ENCODE data around the gene VTN. TPM values are rescaled to one million over a fixed set of nuclear protein-coding genes. Genes with fewer than 3 reads are reported as not detected.

The VTN gene
- total RNA-seq, 1 donor from 2014 or later, result 1.3 TPM

DNA sequence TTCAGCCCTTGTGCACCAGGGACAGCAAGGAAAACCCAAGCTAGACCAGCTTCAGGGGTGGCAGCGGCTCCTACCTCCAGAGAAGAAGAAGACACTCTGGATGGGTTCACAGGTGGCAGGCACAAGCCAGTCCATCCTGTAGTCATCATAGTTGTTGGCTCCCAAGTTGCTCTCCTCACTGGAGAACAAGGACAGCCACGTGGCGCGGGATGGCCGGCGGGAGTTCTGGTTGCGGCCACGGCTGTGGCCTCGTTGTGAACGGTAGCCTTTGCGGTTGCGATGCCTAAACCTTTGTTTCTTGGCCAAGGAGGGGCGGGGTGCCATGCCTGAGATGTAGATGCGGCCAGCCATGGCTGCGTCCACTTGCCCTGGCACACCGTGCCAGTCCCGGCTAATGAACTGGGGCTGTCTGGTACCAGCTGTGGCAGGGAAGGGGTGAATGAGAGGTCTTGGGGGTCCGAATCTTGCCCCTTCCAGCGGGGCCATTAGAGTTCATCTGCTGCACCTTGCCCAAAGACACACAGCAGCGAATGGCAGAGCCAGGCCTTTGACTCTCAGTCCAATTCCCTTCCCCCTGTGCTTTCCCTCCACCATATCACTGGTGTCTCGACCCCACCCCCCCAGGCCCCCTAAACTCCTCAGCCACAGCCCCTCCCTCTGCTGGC, 2.3 kb downstream of the VTN start:
- H3K4me3 ChIP-seq, result no peak overlapping the region
- H3K4me1 ChIP-seq, result peaks cover 22% of the 10 kb centered on the region
- H3K27me3 ChIP-seq, result no peaks in the 10 kb centered on the region
- DNase-seq (peak; percentile 57), ATAC-seq (no peak)
- intact Hi-C loops (cut with DNase I), result no loop called here
- H3K36me3 ChIP-seq, result peaks cover 18% of the 10 kb centered on the region
- TF ChIP-seq CTCF (IDR thresholded peaks at IDR 0.05), result no peak
- H3K9me3 ChIP-seq, result no peaks in the 10 kb centered on the region
- H3K27ac ChIP-seq, result no peak overlapping the region

GRCh38 chr17:28366605-28367004, 3.5 kb downstream of the VTN start:
- ATAC-seq (no peak), DNase-seq (no peak)
- Histone ChIP-seq H3K36me3 (peaks cover 30% of the 10 kb centered on the region), H3K4me3 (no peak overlapping the region), H3K27me3 (no peaks in the 10 kb centered on the region), H3K4me1 (peaks cover 13% of the 10 kb centered on the region), H3K27ac (no peak overlapping the region), H3K9me3 (no peaks in the 10 kb centered on the region)
- intact Hi-C loops (cut with DNase I), result no loop called here
- peak; percentile 4 for TF ChIP-seq CTCF (IDR thresholded peaks at IDR 0.05)

DNA sequence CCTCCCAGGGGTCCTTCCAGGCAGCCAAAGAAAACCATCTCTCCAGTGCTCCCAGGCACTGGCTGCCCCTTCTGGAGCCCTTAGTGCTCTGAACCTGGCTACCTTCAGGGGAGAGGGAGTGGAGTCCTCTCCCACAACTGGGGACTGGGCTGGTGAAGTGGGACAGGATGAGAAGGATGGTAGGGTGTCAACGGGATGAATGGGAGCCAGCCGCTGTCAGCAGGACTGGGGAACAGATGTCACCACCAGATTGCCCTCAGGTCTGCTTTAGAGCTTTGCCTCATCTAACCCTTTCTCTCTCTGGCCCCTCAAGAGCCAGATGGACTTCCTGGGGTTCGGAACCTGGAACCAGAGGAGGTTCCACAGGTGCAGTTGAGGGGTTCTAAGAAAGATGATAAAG, 4.6 kb downstream of the VTN start:
- peak; percentile 41 for DNase-seq
- peaks cover 41% of the 10 kb centered on the region for H3K36me3 ChIP-seq
- no peaks in the 10 kb centered on the region for H3K9me3 ChIP-seq
- H3K4me1 ChIP-seq, result peaks cover 6% of the 10 kb centered on the region
- no peaks in the 10 kb centered on the region for H3K27me3 ChIP-seq
- no peak overlapping the region for H3K4me3 ChIP-seq
- no peak for TF ChIP-seq CTCF (IDR thresholded peaks at IDR 0.05)
- no peak for ATAC-seq
- H3K27ac ChIP-seq, result no peak overlapping the region
- intact Hi-C loops (cut with DNase I), result no loop called here

DNA sequence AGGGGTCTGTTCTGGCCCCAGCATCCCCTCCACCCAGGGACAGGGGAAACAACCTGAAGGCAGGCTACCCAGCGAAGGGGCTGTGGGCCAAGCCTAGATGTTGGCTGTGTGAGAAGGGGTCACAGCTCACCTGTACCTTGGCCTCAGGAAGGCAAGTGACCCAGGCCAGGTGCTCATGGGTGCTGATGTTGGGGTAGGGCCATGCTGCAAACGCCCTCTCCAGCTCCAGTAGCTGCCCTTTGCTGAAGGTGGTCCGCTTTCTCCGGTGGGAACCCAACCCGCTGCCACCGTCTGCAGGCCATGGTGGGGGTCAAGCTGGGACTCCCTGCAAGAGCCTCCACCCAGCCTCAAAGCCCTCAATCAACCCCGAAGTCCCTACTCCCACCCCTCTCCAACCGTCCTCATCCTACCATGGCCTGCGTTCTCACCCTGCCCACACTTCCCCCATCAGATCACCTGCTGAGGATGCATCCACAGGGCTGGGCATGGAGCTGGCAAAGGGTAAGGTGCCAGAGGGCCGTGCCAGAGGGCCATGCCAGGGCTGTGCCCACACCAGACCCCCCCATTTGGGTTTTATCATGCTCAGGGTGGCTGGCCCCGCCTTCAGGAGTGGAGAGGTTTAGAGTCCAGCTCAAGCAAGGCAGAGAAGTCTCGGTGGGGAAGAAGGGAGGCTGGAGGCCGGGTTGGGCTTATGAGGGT, 5.3 kb downstream of the VTN start, which contains the start of gene SEBOX:
Gene SEBOX, minus strand, starts transcription at position 535 of the 699 bp plus-strand sequence. Its CDS starts 48 bp downstream, at position 487.
- no peaks in the 10 kb centered on the region for H3K4me1 ChIP-seq
- H3K27ac ChIP-seq, result no peak within 1 kb of the TSS
- TF ChIP-seq CTCF (IDR thresholded peaks at IDR 0.05), result no peak
- peaks cover 48% of the 10 kb centered on the region for H3K36me3 ChIP-seq
- ATAC-seq, result no peak
- DNase-seq, result peak; percentile 54
- intact Hi-C loops (cut with DNase I), result no loop called here
- no peaks in the 10 kb centered on the region for H3K9me3 ChIP-seq
- H3K4me3 ChIP-seq, result no peak within 1 kb of the TSS
- no peaks in the 10 kb centered on the region for H3K27me3 ChIP-seq

DNA sequence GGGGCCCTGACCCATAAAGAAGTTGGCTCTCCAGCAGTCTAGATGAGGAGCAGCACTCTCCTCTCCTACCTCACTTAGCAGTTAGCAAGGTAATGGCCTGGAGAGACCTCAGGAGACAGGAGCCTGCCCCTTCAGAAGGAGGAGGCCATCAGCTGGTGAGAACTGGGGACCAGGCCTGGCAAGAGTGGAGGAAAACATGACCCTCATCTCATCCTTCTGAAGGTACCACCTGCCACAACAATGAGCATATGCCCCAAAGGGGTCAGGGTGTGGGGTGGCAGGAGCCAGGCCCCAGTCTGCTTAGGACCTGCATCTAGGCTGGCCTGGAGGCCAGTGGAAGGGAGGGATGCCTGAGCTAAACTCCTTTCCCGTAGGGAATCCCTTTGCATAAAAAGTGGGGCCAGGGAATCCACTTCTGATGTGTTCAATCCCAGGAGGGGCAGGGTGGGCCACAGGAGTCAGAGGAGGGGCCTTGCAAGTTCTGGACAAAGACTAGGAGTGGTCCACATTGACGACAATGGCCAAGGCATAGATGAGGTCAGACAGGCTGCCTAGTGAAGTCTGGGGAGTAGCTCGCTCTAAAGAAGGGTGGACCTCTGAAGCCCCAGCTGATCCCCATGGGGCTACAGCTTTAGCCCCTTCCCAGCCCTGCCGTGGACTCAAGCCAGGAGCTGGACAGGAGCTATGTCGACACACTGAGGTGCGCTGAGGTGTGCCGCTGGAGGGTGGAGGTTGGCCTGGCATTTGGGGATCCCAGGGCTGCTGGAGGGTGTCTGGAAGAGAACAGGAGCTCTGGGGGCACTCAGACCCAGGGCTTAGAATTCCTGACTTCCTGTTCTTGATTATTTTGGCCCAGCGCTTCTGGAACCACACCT, 6.1 kb downstream of the VTN start:
- Histone ChIP-seq H3K4me3 (no peak overlapping the region), H3K36me3 (peaks cover 56% of the 10 kb centered on the region), H3K27me3 (no peaks in the 10 kb centered on the region), H3K27ac (no peak overlapping the region), H3K4me1 (peaks cover under 1% of the 10 kb centered on the region), H3K9me3 (no peaks in the 10 kb centered on the region)
- no peak for ATAC-seq
- no peak for TF ChIP-seq CTCF (IDR thresholded peaks at IDR 0.05)
- DNase-seq, result peak; percentile 58
- intact Hi-C loops (cut with DNase I), result no loop called here

All from upper lobe of right lung (tissue), 1 donor.